DOHH2 (cell line): ENCODE data around the gene ITPK1.

Source experiments
- H3F3A ChIP-seq: fragments of 200-600 bp; sonication (generic), shearing (Covaris generic); 2 replicates; pipeline ENCODE4 v1.6.0; 2016; ENCODE audit warnings: antibody characterized with exemption, mild to moderate bottlenecking; ENCODE audit not compliant: control insufficient read depth, insufficient read depth
- H3K27ac ChIP-seq: fragments of 200-600 bp; sonication (generic); 2 replicates; pipeline ENCODE4 v1.5.1; 2014; ENCODE audit warnings: low read depth, mild to moderate bottlenecking, low read length, moderate library complexity
- H3K27me3 ChIP-seq: fragments of 200-600 bp; sonication (generic); 2 replicates; pipeline ENCODE4 v1.6.1; 2014; ENCODE audit warnings: mild to moderate bottlenecking, low read length, mixed read lengths; ENCODE audit not compliant: control insufficient read depth
- H3K36me3 ChIP-seq: fragments of 200-600 bp; sonication (generic); 2 replicates; pipeline ENCODE4 v1.6.1; 2014; ENCODE audit warnings: mild to moderate bottlenecking, low read length, moderate library complexity, mixed read lengths; ENCODE audit not compliant: control insufficient read depth
- H3K4me1 ChIP-seq: fragments of 200-600 bp; sonication (generic); 2 replicates; pipeline ENCODE4 v1.6.1; 2014; ENCODE audit warnings: mild to moderate bottlenecking, low read length, mixed read lengths; ENCODE audit not compliant: control insufficient read depth
- H3K4me2 ChIP-seq: fragments of 200-600 bp; sonication (generic); 2 replicates; pipeline ENCODE4 v1.6.0; 2014; ENCODE audit warnings: mild to moderate bottlenecking, low read length, moderate library complexity
- H3K4me3 ChIP-seq: fragments of 200-600 bp; sonication (generic); 2 replicates; pipeline ENCODE4 v1.5.1; 2014; ENCODE audit warnings: mild to moderate bottlenecking, low read length, mixed read lengths
- H3K79me2 ChIP-seq: fragments of 200-600 bp; sonication (generic); 2 replicates; pipeline ENCODE4 v1.6.1; 2014; ENCODE audit warnings: mild to moderate bottlenecking, low read length, mixed read lengths; ENCODE audit not compliant: control insufficient read depth
- H3K9me2 ChIP-seq: fragments of 200-600 bp; sonication (generic); replicated peaks from 2 replicates; pipeline ENCODE4 v1.6.1; 2014; ENCODE audit warnings: mild to moderate bottlenecking, low read length, mixed read lengths; ENCODE audit not compliant: control insufficient read depth
- H3K9me3 ChIP-seq: fragments of 200-600 bp; sonication (generic); 2 replicates; pipeline ENCODE4 v1.6.1; 2014; ENCODE audit warnings: antibody characterized with exemption, low read length, mixed read lengths; ENCODE audit not compliant: control insufficient read depth, insufficient read depth
- H4K20me1 ChIP-seq: fragments of 200-600 bp; sonication (generic); 2 replicates; pipeline ENCODE4 v1.6.0; 2014; ENCODE audit warnings: low read depth, mild to moderate bottlenecking, antibody characterized with exemption, low read length, moderate library complexity; ENCODE audit not compliant: control insufficient read depth, insufficient read depth
- EZH2phosphoT487 ChIP-seq: fragments of 200-600 bp; sonication (generic); IDR thresholded peaks from 2 replicates; pipeline ENCODE4 v1.6.1; 2017; ENCODE audit warnings: borderline replicate concordance, mild to moderate bottlenecking, antibody characterized with exemption, low read length, moderate library complexity, mixed read lengths
- TF ChIP-seq, protein P1 (sequence below): fragments of 200-600 bp; sonication (generic); IDR thresholded peaks from one replicate; pipeline ENCODE4 v1.5.1; 2014; ENCODE audit warnings: antibody characterized with exemption, mild to moderate bottlenecking, low read depth, low read length; ENCODE audit not compliant: poor library complexity, severe bottlenecking

Gene ITPK1

DNA sequence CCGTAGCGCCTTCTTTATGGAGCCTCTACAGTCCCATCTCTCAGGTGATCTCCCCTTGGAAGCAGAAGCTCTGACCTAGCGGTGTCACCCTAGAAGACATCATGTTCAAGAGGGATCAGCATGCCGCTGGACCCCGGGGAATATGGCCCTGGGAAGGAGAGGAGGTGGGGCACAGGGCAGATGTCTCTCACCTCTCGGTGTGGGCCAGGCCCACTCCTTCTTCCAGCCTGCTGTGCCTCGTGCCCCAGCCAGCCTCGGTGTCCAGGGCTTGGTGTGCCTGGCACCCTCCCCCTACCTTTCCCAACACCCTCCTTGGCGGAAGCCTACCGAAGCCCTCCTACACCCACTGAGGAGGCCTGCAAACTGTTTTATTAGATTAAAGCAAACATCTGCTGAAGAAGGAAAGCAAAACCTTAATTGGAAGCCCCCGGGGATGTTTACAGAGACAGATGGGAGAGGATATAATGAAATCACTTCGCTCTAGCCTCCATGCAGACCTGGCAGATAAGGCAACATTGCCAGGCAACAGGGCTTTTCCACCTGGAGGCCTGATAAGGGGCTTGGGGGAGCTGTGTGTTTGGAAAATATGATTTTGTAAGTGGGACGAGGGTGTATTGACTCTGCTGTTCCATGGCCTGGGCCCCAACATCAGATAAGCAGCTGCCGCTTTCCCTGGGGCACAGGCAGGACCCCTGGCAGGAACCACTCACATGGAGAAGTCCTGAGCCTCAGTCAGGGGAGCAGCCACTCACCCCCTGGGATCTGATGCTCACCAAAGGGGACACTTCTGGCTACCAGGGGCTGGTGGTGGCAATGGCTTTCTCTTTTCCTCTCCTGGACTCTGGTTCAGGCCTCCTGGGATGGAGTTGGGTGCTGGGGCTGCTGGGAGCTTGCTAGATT, 198.4 kb downstream of the ITPK1 start:
- no peak overlapping the region for H3K4me2 ChIP-seq
- H3K27ac ChIP-seq, result no peak overlapping the region
- no peaks in the 10 kb centered on the region for H3F3A ChIP-seq
- no peaks in the 10 kb centered on the region for H3K79me2 ChIP-seq
- no peaks in the 10 kb centered on the region for H4K20me1 ChIP-seq
- H3K4me1 ChIP-seq, result 0 out of 2 replicates have a peak, but pooled peaks cover under 1% of the 10 kb centered on the region
- H3K27me3 ChIP-seq, result no peaks in the 10 kb centered on the region
- no peaks in the 10 kb centered on the region for H3K36me3 ChIP-seq
- TF ChIP-seq, protein P1, sequence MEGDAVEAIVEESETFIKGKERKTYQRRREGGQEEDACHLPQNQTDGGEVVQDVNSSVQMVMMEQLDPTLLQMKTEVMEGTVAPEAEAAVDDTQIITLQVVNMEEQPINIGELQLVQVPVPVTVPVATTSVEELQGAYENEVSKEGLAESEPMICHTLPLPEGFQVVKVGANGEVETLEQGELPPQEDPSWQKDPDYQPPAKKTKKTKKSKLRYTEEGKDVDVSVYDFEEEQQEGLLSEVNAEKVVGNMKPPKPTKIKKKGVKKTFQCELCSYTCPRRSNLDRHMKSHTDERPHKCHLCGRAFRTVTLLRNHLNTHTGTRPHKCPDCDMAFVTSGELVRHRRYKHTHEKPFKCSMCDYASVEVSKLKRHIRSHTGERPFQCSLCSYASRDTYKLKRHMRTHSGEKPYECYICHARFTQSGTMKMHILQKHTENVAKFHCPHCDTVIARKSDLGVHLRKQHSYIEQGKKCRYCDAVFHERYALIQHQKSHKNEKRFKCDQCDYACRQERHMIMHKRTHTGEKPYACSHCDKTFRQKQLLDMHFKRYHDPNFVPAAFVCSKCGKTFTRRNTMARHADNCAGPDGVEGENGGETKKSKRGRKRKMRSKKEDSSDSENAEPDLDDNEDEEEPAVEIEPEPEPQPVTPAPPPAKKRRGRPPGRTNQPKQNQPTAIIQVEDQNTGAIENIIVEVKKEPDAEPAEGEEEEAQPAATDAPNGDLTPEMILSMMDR, result no peak
- TF ChIP-seq EZH2phosphoT487, result no peak
- H3K9me3 ChIP-seq, result no peaks in the 10 kb centered on the region
- no peaks in the 10 kb centered on the region for H3K9me2 ChIP-seq
- H3K4me3 ChIP-seq, result no peak overlapping the region

DNA sequence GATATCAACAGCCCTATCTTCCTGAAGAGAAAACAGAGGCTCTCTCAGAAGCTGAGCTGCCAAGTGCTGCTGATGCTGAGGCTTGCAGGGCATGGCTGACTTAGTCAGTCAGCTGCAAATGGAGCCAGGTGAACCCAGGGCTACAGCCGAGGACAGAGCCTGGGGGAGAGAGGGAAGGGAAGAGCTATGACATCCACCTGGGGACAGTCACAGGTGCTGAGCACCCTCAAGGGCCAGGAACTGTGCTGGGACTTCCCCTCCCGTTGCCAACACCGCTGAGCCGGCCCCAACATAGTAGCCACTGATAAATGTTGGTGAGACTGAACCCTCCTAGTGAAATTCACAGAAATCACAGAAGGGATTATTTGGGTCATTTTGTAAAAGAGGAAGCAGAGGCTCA, 199.5 kb downstream of the ITPK1 start:
- no peaks in the 10 kb centered on the region for H3F3A ChIP-seq
- H3K9me3 ChIP-seq, result no peaks in the 10 kb centered on the region
- no peak overlapping the region for H3K4me2 ChIP-seq
- no peaks in the 10 kb centered on the region for H4K20me1 ChIP-seq
- no peaks in the 10 kb centered on the region for H3K4me1 ChIP-seq
- H3K9me2 ChIP-seq, result no peaks in the 10 kb centered on the region
- no peaks in the 10 kb centered on the region for H3K27me3 ChIP-seq
- H3K79me2 ChIP-seq, result no peaks in the 10 kb centered on the region
- no peak for TF ChIP-seq EZH2phosphoT487
- TF ChIP-seq, protein P1, result no peak
- no peaks in the 10 kb centered on the region for H3K36me3 ChIP-seq
- no peak overlapping the region for H3K27ac ChIP-seq
- no peak overlapping the region for H3K4me3 ChIP-seq

DNA sequence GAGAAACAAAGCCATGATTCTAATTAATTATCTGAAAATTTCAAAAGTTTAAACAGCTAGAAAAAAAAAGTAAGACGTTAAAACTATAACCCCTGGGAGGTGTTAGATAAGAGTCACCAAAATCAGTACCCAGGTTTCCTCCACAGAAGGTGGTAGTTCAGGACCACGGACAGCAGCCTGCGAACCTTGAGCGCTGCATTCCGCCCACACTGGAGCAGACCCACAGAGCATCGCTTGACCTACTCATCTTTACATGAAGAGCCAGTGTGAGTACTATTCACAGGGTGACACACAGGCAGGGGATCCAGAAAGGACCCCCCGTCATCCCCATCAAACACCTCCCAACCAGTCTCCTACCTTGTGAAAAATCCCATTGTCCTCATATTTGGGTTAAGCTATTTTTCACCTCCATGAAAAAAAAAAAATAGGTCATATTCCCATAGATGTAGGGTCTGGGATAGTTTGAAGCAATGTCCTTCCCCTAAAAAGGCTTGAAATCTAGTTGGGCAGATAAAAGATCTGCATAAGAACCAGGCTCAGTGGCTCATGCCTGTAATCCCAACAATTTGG, 201.6 kb downstream of the ITPK1 start:
- Histone ChIP-seq H3K27me3 (no peaks in the 10 kb centered on the region), H3F3A (no peaks in the 10 kb centered on the region), H3K27ac (no peak overlapping the region), H3K4me2 (no peak overlapping the region), H3K4me3 (no peak overlapping the region), H3K9me2 (no peaks in the 10 kb centered on the region), H3K4me1 (no peaks in the 10 kb centered on the region), H3K79me2 (no peaks in the 10 kb centered on the region), H3K36me3 (no peaks in the 10 kb centered on the region), H4K20me1 (no peaks in the 10 kb centered on the region), H3K9me3 (no peaks in the 10 kb centered on the region)
- TF ChIP-seq, protein P1, result no peak
